HG03354 (cell line): ENCODE results near the gene FAM153A.
"Not testable (repeated sequence)": the region's sequence is repeated elsewhere in the genome, so short reads cannot be mapped to it uniquely, and the experiment has no call there.

Experiments used
- ATAC-seq: cut with Tn5 transposase; IDR thresholded peaks from one replicate; pipeline ENCODE4 v1.9.1; 2021; ENCODE audit warnings: mild to moderate bottlenecking; ENCODE audit not compliant: unreplicated experiment, poor library complexity, severe bottlenecking

The FAM153A gene

GRCh38 chr5:177782792-177783633, at the start of gene FAM153A:
FAM153A (minus strand) TSS chr5:177782899.
- not testable (repeated sequence) for ATAC-seq

- not testable (repeated sequence) for ATAC-seq
Measured at GRCh38 chr5:177832287-177832686, 49.6 kb upstream of the FAM153A start.

- not testable (repeated sequence) for ATAC-seq
Measured at GRCh38 chr5:177826073-177826472, 43.4 kb upstream of the FAM153A start.

- not testable (repeated sequence) for ATAC-seq
Measured at GRCh38 chr5:177824776-177825175, 42.1 kb upstream of the FAM153A start.

- ATAC-seq = not testable (repeated sequence)
Measured at GRCh38 chr5:177822489-177822888, 39.8 kb upstream of the FAM153A start.

- ATAC-seq = not testable (repeated sequence)
Measured at GRCh38 chr5:177819664-177820063, 37.0 kb upstream of the FAM153A start.

GRCh38 chr5:177812814-177813425, 30.2 kb upstream of the FAM153A start:
- not testable (repeated sequence) for ATAC-seq

GRCh38 chr5:177812160-177812743, 29.6 kb upstream of the FAM153A start:
- not testable (repeated sequence) for ATAC-seq

- not testable (repeated sequence) for ATAC-seq
Measured at GRCh38 chr5:177809209-177809913, 26.7 kb upstream of the FAM153A start.

- not testable (repeated sequence) for ATAC-seq
Measured at GRCh38 chr5:177808420-177808819, 25.7 kb upstream of the FAM153A start.

GRCh38 chr5:177807265-177807664, 24.6 kb upstream of the FAM153A start:
- ATAC-seq = not testable (repeated sequence)

GRCh38 chr5:177801427-177801826, 18.7 kb upstream of the FAM153A start:
- ATAC-seq = not testable (repeated sequence)

GRCh38 chr5:177798237-177798840, 15.6 kb upstream of the FAM153A start:
- ATAC-seq = not testable (repeated sequence)

- ATAC-seq = not testable (repeated sequence)
Measured at GRCh38 chr5:177793272-177793671, 10.6 kb upstream of the FAM153A start.

- ATAC-seq = not testable (repeated sequence)
Measured at GRCh38 chr5:177791649-177792048, 8.9 kb upstream of the FAM153A start.

- ATAC-seq = not testable (repeated sequence)
Measured at GRCh38 chr5:177782169-177782568, 530 bp downstream of the FAM153A start.

- ATAC-seq = not testable (repeated sequence)
Measured at GRCh38 chr5:177771206-177771605, 11.5 kb downstream of the FAM153A start.

- not testable (repeated sequence) for ATAC-seq
Measured at GRCh38 chr5:177770646-177771045, 12.1 kb downstream of the FAM153A start.

- not testable (repeated sequence) for ATAC-seq
Measured at GRCh38 chr5:177763737-177764508, 18.8 kb downstream of the FAM153A start.
